ENCODE data around the gene PLCB1.
"Not testable (repeated sequence)": the region's sequence is repeated elsewhere in the genome, so short reads cannot be mapped to it uniquely, and the experiment has no call there.

The PLCB1 gene

GRCh38 chr20:8367689-8368088, 235.6 kb downstream of the PLCB1 start:
- DNase-seq (ENCODE audit: low read depth): no peak

GRCh38 chr20:8368670-8369069, 236.6 kb downstream of the PLCB1 start:
- no peak for DNase-seq (ENCODE audit: low read depth)

GRCh38 chr20:8369311-8369710, 237.2 kb downstream of the PLCB1 start:
- no peak for DNase-seq (ENCODE audit: low read depth)

GRCh38 chr20:8370774-8371173, 238.7 kb downstream of the PLCB1 start:
- no peak for DNase-seq (ENCODE audit: low read depth)

- DNase-seq (ENCODE audit: low read depth): no peak
These were observed 240.8 kb downstream of the PLCB1 start for GRCh38 chr20:8372824-8373380.

- no peak for DNase-seq (ENCODE audit: low read depth)
These were observed 241.5 kb downstream of the PLCB1 start for GRCh38 chr20:8373579-8373978.

- no peak for DNase-seq (ENCODE audit: low read depth)
These were observed 243.8 kb downstream of the PLCB1 start for GRCh38 chr20:8375898-8376297.

- no peak for DNase-seq (ENCODE audit: low read depth)
These were observed 244.9 kb downstream of the PLCB1 start for GRCh38 chr20:8376940-8377339.

- not testable (repeated sequence) for DNase-seq (ENCODE audit: low read depth)
These were observed 247.1 kb downstream of the PLCB1 start for GRCh38 chr20:8379125-8379524.

GRCh38 chr20:8385247-8385646, 253.2 kb downstream of the PLCB1 start:
- no peak for DNase-seq (ENCODE audit: low read depth)

GRCh38 chr20:8386991-8387390, 254.9 kb downstream of the PLCB1 start:
- DNase-seq (ENCODE audit: low read depth): no peak

- no peak for DNase-seq (ENCODE audit: low read depth)
These were observed 256.1 kb downstream of the PLCB1 start for GRCh38 chr20:8388141-8388540.

- no peak for DNase-seq (ENCODE audit: low read depth)
These were observed 256.6 kb downstream of the PLCB1 start for GRCh38 chr20:8388707-8389106.

- DNase-seq (ENCODE audit: low read depth): peak; percentile 57
These were observed 257.4 kb downstream of the PLCB1 start for GRCh38 chr20:8389381-8390036.

GRCh38 chr20:8390037-8390433, 258.0 kb downstream of the PLCB1 start:
- no peak for DNase-seq (ENCODE audit: low read depth)

GRCh38 chr20:8390500-8390899, 258.4 kb downstream of the PLCB1 start:
- DNase-seq (ENCODE audit: low read depth): no peak

- DNase-seq (ENCODE audit: low read depth): no peak
These were observed 261.3 kb downstream of the PLCB1 start for GRCh38 chr20:8393381-8393780.

- DNase-seq (ENCODE audit: low read depth): no peak
These were observed 262.4 kb downstream of the PLCB1 start for GRCh38 chr20:8394308-8394945.

GRCh38 chr20:8395956-8396355, 263.9 kb downstream of the PLCB1 start:
- no peak for DNase-seq (ENCODE audit: low read depth)

GRCh38 chr20:8398263-8399051, 266.4 kb downstream of the PLCB1 start:
- DNase-seq (ENCODE audit: low read depth): no peak

GRCh38 chr20:8399947-8400346, 267.9 kb downstream of the PLCB1 start:
- DNase-seq (ENCODE audit: low read depth): no peak

GRCh38 chr20:8400486-8400885, 268.4 kb downstream of the PLCB1 start:
- no peak for DNase-seq (ENCODE audit: low read depth)

- no peak for DNase-seq (ENCODE audit: low read depth)
These were observed 269.5 kb downstream of the PLCB1 start for GRCh38 chr20:8401556-8401955.
